Right cardiac atrium (tissue), 5 donors: ENCODE data around the gene NCOA5. TPM values are rescaled to one million over a fixed set of nuclear protein-coding genes. Genes with fewer than 3 reads are reported as not detected.

Source experiments
- ATAC-seq, 2 donors: fragments of 200-7000 bp; cut with Tn5 transposase; one replicate each; pipeline versions ENCODE4 v1.8.0 to v1.9.1; 2020; ENCODE audit warnings: moderate library complexity in 2 of 2, mild to moderate bottlenecking in 1 of 2
- DNase-seq, 3 donors: peaks; one replicate each; pipeline ENCODE4 v3.0.0-alpha.2; 2020
- H3K27ac ChIP-seq: one replicate; pipeline ENCODE4 v1.5.1; 2013; ENCODE audit warnings: mild to moderate bottlenecking, low read length, control low read depth, moderate library complexity
- H3K27me3 ChIP-seq: one replicate; pipeline ENCODE4 v1.6.1; 2013; ENCODE audit not compliant: control insufficient read depth, insufficient read depth
- H3K4me1 ChIP-seq: one replicate; pipeline ENCODE4 v1.6.1; 2013; ENCODE audit warnings: low read length; ENCODE audit not compliant: control insufficient read depth, insufficient read depth
- H3K4me3 ChIP-seq: one replicate; pipeline ENCODE4 v1.5.1; 2013; ENCODE audit warnings: low read length, control low read depth
- H3K9me3 ChIP-seq: one replicate; pipeline ENCODE4 v1.6.1; 2013; ENCODE audit warnings: low read length; ENCODE audit not compliant: control insufficient read depth
- WGBS: extraction: QIAGEN DNeasy Blood & Tissue Kit; methylation state at CpG from one replicate; pipeline ENCODE4 v1.1.7; 2013; 5-methylcytosine and 5-hydroxymethylcytosine counted together
- intact Hi-C, 4 donors: fragments of 100-400 bp; cut with DNase I; formaldehyde crosslinking; loops; one replicate each; pipeline versions ENCODE4 v1.11.0 to v1.14.0; 2022 to 2023
- polyA plus RNA-seq: library from polyadenylated mRNA; stranded (reverse); fragments of 200-250 nt; gene quantifications from one replicate; pipeline ENCODE4 v1.2.3, GENCODE V29; 2013
- total RNA-seq, 4 donors: library from RNA; stranded (reverse); fragmentation: NEBNext Ultra II Directional; extraction: Animal tissue kit (Norgen Biotek cat#: 25700); gene quantifications; one replicate each; pipeline ENCODE4 v1.2.1, GENCODE V29; 2021
- donor health status: healthy with polysubstance abuse.
- donor health status: DM: no; HTN: yes; CAD: no.
- donor health status: DM: no; HTN: no; CAD: no.
- donor health status: DM: no; HTN: yes; CAD: no; lungs with severe emphysema.
- donor health status: DM: yes; HTN: yes; CAD: no.

NCOA5 gene
- total and polyA plus RNA-seq, 5 donors = 9.5 to 26.1 (median 20.4) TPM

GRCh38 chr20:46129955-46130481 is 40.3 kb upstream of the NCOA5 start:
- Histone ChIP-seq H3K27ac (no peak overlapping the region), H3K4me3 (no peak overlapping the region), H3K27me3 (no peaks in the 10 kb centered on the region), H3K9me3 (no peaks in the 10 kb centered on the region), H3K4me1 (no peaks in the 10 kb centered on the region)
- ATAC-seq (no peak), DNase-seq (no peak)
- intact Hi-C loops = loop anchor here in 2 of 4 donors (5.0 kb wide), 3 partner anchors 177 to 217 kb away; partner anchors contain the start of gene CDH22 (in 1 of the 2)
- 24% methylated on average over 5 of the region's 5 CpGs for WGBS

DNA sequence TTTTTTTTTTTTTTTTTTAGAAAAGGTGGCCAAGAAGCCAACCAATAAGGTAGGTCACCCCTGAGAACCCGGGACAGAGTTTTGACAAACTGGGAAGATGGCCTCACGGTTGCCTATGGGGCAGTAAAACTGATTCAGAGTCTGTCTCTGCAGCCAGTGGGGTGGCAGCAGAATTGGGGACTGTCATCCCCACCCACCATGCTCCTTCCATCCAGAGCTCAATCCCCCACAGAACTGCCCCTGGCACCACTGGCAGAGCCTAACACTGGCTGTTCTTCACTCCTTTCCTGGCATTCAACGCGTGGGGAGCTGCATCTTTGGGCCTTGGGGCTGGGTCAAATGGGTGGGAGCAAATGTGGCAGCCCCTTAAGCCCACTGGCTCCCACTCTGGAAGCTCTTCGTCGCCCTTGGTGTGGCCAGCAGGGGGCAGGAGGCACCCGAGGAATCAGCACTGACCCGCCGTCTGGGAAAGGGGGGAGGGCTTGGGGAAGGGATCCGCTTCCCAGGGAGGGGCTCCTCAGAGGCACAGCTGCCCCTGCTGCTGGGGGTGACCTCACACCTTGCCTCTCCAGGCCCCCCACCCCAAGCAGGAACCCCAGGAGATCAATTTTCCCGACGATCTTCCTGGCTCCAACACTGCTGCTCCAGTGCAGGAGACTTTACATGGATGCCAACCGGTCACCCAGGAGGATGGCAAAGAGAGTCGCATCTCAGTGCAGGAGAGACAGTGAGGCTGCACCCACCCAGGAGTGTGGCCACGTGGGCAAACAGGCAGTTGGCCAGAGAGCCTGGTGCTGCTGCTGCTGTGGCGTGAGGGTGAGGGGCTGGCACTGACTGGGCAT is 38.8 kb upstream of the NCOA5 start:
- H3K4me1 ChIP-seq = no peaks in the 10 kb centered on the region
- DNase-seq (peak; percentile 38 to 74 (median 71)), ATAC-seq (peak; percentile 34 to 43)
- no peak overlapping the region for H3K27ac ChIP-seq
- intact Hi-C loops = no loop called here
- no peaks in the 10 kb centered on the region for H3K9me3 ChIP-seq
- H3K27me3 ChIP-seq = no peaks in the 10 kb centered on the region
- 34% methylated on average over 16 of the region's 16 CpGs for WGBS
- no peak overlapping the region for H3K4me3 ChIP-seq

DNA sequence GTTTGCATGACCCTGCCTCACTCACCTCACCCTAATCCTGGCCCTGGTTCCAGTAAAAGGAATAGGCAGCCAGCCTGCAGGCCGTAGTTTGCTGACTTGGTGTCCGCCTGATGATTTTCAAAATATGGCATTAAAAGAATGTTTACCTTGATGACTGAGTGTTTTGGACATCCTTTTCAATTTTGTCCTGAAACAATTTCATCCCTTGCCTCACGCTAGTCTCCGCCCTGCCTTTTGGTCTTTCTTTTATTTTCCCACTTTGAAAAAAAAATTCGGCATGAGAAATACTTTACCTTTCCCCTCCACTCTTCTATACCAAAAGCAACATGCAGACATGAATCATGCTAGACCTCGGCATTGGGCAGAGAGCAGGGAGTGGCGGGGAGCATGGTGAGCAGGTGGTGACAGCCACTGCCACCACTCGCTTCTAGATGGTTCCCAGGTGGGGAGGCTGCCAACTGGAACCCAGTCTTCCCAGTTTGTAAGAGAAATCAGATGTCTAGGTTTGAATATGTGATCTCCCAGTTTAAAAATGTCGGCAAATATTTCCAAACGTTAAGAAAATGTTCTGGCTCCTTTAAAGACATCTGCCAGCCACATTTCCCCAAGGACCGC is 37.7 kb upstream of the NCOA5 start:
- H3K4me3 ChIP-seq = no peak overlapping the region
- no peaks in the 10 kb centered on the region for H3K27me3 ChIP-seq
- intact Hi-C loops = no loop called here
- DNase-seq (no peak), ATAC-seq (no peak)
- no peak overlapping the region for H3K27ac ChIP-seq
- no peaks in the 10 kb centered on the region for H3K4me1 ChIP-seq
- no peaks in the 10 kb centered on the region for H3K9me3 ChIP-seq
- 77% methylated on average over 11 of the region's 11 CpGs for WGBS

DNA sequence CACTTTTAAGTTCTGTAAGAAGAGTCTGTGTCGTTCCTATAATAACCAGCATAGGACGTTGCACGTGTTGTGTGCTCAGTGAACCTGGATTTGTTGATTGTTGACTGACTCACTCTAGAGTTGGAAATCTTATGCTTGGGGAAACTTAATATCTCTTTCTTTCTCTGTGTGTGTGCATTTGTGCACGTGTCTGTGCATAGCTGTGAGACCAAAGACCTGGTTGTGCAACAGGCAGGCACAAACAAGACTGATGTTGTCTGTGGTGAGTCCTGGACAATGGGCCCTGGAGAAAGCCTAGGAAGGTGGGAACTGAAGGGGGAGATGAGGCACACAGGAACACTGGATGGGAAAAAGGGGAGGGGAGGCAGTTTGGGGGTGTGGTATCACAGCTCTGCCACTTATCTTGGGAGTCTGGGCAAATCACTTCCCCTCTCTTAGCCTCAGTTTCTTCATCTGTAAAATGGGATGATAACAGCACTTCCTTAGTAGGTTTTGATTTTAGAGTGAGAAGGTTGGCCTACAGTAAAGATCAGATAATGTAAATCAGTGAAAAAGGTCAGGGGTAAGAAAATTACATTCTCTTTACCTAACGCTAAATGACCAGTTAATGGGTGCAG is 36.8 kb upstream of the NCOA5 start:
- no peaks in the 10 kb centered on the region for H3K9me3 ChIP-seq
- peaks cover 4% of the 10 kb centered on the region for H3K4me1 ChIP-seq
- WGBS = 72% methylated on average over 5 of the region's 5 CpGs
- H3K27ac ChIP-seq = no peak overlapping the region
- no peak overlapping the region for H3K4me3 ChIP-seq
- no peaks in the 10 kb centered on the region for H3K27me3 ChIP-seq
- no peak for ATAC-seq
- DNase-seq = no peak
- intact Hi-C loops = no loop called here

DNA sequence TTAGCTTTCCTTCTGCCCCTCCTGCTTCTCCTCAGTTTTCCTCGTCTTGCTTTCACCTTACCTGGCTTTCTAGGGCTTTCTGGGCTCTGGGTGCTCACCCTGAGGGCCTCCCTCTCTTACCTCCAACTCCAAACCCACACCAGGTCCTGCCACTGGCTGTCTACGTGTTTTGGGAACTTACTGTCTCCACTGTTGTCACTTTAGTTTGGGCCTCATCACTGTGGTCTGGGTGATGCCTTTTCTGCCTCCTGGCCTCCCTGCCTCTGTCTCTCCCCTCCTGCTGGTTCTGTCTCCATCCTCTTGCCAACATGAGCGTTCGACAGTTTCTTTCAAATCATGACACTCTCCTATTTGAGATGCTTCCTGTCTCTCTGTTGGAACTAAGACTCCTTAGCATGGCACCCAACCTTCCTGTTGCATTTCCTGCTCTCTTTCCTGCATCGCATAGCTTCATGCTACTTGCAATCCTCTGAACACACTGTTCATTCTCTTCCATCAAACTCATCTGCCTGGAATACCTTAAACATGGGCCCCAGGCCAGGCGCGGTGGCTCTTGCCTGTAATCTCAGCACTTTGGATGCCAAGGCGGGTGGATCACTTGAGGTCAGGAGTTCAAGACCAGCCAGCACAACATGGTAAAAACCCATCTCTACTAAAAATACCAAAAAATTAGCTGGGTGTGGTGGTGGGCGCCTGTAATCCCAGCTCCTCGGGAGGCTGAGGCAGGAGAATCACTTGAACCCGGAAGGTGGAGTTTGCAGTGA is 33.9 kb upstream of the NCOA5 start:
- no peak for DNase-seq
- no peak overlapping the region for H3K4me3 ChIP-seq
- WGBS = 80% methylated on average over 11 of the region's 11 CpGs
- no peaks in the 10 kb centered on the region for H3K9me3 ChIP-seq
- no peak for ATAC-seq
- intact Hi-C loops = no loop called here
- peaks cover 5% of the 10 kb centered on the region for H3K4me1 ChIP-seq
- no peaks in the 10 kb centered on the region for H3K27me3 ChIP-seq
- no peak overlapping the region for H3K27ac ChIP-seq

GRCh38 chr20:46122516-46123481 is 33.0 kb upstream of the NCOA5 start:
- no peak overlapping the region for H3K4me3 ChIP-seq
- H3K27ac ChIP-seq = no peak overlapping the region
- no peaks in the 10 kb centered on the region for H3K9me3 ChIP-seq
- no peaks in the 10 kb centered on the region for H3K27me3 ChIP-seq
- intact Hi-C loops = no loop called here
- ATAC-seq (no peak), DNase-seq (no peak)
- H3K4me1 ChIP-seq = peaks cover 5% of the 10 kb centered on the region
- 86% methylated on average over 15 of the region's 15 CpGs for WGBS

DNA sequence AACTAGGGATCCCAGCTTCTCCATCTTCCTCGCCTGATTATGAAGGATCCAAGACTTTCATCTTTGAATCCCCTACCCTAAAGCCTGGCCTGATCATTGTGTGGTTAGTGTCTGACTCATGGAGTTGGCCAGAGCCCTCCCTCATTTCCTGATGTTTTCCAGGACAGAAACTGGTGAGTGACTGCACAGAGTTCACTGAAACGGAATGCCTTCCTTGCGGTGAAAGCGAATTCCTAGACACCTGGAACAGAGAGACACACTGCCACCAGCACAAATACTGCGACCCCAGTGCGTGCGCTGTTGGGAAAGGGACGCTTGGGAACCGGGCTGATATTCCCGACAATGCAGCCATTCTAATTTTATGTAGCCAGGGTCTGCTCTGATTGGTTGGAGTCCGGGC is 32.3 kb upstream of the NCOA5 start:
- WGBS = 62% methylated on average over 11 of the region's 11 CpGs
- peaks cover 5% of the 10 kb centered on the region for H3K4me1 ChIP-seq
- intact Hi-C loops = no loop called here
- H3K4me3 ChIP-seq = no peak overlapping the region
- H3K9me3 ChIP-seq = no peaks in the 10 kb centered on the region
- DNase-seq = no peak
- no peak overlapping the region for H3K27ac ChIP-seq
- H3K27me3 ChIP-seq = no peaks in the 10 kb centered on the region
- ATAC-seq = peak in 1 of 2 donors; percentile 22

DNA sequence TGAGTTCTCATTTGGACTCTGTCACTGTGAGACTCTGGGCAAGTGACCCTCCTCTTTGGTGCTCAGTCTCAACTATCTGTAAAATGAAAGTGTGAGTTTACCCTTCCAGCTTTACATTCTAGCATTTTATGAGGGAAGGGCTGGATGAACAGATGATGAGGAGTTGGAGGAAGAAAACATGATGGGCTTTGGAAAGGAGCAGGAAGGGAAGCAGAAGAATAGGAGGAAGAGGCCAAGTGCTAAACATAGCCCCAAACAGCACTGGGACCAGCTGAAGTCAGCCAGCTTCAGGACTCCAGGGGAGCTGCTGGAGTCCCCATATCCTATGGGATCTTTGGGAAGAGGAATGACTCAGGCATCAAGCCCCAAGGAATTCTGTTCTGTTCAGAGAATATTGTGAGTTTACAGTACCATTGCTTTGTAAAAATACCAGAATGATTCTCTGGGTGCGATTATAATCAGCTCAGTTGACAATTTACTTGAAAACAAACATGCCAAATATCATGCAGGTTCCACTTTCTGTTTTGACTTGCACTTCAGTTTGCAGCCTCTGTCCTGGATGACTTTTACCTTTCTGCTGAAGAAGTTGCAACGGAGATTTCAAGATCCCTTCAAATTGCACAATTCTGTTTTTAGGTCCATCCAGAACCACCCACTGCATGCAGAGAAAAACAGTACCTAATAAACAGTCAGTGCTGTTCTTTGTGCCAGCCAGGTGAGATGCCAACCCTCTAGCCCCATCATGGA is 31.6 kb upstream of the NCOA5 start:
- peaks cover 5% of the 10 kb centered on the region for H3K4me1 ChIP-seq
- H3K27me3 ChIP-seq = no peaks in the 10 kb centered on the region
- no peaks in the 10 kb centered on the region for H3K9me3 ChIP-seq
- DNase-seq (no peak), ATAC-seq (no peak)
- WGBS = 57% methylated on average over 2 of the region's 2 CpGs
- H3K4me3 ChIP-seq = no peak overlapping the region
- intact Hi-C loops = no loop called here
- no peak overlapping the region for H3K27ac ChIP-seq

DNA sequence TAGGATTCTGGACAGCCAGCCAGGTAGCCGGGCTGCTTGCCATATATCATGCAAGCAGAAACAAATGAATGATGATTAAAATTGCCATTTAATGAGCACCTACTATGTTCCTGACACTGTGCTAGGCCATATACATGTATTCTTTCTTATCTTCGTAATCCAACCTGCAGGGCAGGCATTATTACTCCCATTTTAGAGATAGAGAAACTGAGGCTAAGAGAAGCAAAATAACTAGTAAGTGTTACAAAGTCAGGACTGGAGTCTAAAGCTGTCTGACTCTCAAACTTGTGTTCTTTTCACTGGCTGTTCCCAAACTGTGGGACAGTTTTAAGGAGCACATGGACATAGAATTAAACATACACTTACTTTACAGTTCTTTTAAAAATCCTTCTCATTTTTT is 30.4 kb upstream of the NCOA5 start:
- ATAC-seq (no peak), DNase-seq (no peak)
- H3K9me3 ChIP-seq = no peaks in the 10 kb centered on the region
- intact Hi-C loops = no loop called here
- WGBS = 90% methylated on average over 2 of the region's 2 CpGs
- H3K27ac ChIP-seq = no peak overlapping the region
- no peaks in the 10 kb centered on the region for H3K27me3 ChIP-seq
- peaks cover 5% of the 10 kb centered on the region for H3K4me1 ChIP-seq
- H3K4me3 ChIP-seq = no peak overlapping the region
